ENCODE measurements around the gene PPP2R2B.

Gene PPP2R2B

DNA sequence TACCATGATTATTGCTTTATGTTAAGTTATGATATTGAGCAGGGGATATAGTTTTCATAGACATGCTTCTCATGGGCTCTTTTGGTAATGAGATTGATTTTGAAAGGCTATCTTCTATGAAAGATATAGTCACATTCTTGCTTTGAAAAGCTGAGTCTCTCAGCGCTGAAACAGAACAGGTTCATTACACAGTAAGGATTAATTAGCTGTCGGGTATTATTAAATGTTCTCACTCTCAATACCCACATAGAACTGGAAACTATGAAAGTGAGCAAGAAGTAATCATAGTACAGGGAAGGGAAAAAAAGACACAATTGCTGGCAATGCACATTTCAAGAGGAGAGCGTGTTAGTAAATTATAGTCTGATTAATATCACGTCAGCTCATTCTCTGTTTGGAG, 190.9 kb downstream of the PPP2R2B start:
- no peak overlapping the region for H3K4me3 ChIP-seq (ENCODE audit: low read depth, low read length)
- TF ChIP-seq, protein P1, sequence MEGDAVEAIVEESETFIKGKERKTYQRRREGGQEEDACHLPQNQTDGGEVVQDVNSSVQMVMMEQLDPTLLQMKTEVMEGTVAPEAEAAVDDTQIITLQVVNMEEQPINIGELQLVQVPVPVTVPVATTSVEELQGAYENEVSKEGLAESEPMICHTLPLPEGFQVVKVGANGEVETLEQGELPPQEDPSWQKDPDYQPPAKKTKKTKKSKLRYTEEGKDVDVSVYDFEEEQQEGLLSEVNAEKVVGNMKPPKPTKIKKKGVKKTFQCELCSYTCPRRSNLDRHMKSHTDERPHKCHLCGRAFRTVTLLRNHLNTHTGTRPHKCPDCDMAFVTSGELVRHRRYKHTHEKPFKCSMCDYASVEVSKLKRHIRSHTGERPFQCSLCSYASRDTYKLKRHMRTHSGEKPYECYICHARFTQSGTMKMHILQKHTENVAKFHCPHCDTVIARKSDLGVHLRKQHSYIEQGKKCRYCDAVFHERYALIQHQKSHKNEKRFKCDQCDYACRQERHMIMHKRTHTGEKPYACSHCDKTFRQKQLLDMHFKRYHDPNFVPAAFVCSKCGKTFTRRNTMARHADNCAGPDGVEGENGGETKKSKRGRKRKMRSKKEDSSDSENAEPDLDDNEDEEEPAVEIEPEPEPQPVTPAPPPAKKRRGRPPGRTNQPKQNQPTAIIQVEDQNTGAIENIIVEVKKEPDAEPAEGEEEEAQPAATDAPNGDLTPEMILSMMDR (IDR thresholded peaks at IDR 0.05; ENCODE audit: borderline replicate concordance, insufficient read depth, low read depth, low read length) = no peak

DNA sequence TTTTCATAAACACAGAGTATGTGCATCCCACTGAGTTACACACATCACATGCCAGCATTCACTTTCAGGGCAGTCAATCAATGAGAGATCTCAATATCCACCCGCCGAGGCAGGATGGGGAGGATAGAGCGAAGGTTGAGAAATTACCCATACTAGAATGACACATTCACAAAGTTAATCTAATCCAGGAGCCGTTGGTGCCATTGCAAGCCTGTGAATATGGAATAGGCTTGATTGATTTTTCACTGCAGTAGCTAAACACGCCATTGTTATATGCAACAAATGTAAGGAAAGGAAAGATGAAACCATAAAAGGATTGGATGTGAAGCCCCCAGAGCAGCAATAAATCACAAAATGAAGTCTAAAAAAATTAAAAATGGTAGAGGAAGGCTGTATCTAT, 194.7 kb downstream of the PPP2R2B start:
- TF ChIP-seq, protein P1 (IDR thresholded peaks at IDR 0.05; ENCODE audit: borderline replicate concordance, insufficient read depth, low read depth, low read length) = no peak
- no peak overlapping the region for H3K4me3 ChIP-seq (ENCODE audit: low read depth, low read length)

DNA sequence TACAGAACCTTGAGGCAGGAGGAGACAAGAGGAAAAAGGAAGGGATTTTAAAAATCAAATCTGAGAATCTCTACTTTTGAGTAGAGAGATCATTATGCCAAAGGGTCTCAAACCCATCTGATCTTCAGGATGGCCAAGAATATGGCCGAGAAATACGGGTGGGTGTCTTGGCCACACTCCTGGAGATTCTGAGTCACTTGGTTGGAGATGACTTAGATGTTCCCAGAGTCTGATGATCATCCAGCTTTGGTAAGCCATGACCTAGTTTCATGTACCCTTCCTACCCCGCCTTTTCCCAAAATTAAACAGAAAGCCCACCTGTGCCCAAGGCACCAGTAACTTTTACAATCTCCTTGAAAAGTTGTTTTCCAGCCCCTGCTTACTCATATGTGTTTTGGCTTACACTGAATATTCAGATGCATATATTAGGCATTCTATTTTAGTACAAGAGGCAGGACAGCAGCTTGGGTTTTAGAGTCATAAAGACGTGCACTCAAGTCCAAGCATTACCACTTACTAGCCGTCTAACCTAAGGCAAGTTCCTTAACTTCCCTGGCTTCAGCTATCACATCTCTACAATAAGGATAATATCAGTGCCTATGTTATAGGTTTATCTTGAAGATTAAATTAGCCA, 195.5 kb downstream of the PPP2R2B start:
- no peak overlapping the region for H3K4me3 ChIP-seq (ENCODE audit: low read depth, low read length)
- TF ChIP-seq, protein P1 (IDR thresholded peaks at IDR 0.05; ENCODE audit: borderline replicate concordance, insufficient read depth, low read depth, low read length) = no peak

DNA sequence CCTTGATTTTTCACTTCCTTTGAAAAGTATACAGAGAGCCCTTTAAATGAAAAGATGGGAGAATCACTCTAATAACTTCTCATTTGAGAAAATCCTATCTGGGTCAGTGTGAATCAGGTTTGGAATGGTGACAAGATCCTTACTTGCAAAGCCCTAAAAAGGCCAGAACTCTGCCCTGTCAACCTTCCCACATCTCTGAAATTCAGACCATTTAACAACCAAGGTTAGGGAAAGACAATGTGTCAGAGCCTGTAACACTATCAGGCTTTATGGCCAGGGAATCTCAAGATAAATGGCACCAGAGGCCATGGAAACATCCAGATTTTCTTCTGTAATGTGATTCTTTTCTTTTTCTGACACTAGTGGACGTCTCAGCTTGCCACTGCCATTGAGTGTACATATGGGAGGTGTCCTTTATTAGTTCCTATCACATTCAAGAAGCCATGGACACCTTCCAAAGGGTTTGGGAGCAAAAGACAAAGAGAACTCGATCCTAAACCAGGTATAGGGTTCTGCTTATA, 196.9 kb downstream of the PPP2R2B start:
- no peak overlapping the region for H3K4me3 ChIP-seq (ENCODE audit: low read depth, low read length)
- TF ChIP-seq, protein P1 (IDR thresholded peaks at IDR 0.05; ENCODE audit: borderline replicate concordance, insufficient read depth, low read depth, low read length) = no peak

DNA sequence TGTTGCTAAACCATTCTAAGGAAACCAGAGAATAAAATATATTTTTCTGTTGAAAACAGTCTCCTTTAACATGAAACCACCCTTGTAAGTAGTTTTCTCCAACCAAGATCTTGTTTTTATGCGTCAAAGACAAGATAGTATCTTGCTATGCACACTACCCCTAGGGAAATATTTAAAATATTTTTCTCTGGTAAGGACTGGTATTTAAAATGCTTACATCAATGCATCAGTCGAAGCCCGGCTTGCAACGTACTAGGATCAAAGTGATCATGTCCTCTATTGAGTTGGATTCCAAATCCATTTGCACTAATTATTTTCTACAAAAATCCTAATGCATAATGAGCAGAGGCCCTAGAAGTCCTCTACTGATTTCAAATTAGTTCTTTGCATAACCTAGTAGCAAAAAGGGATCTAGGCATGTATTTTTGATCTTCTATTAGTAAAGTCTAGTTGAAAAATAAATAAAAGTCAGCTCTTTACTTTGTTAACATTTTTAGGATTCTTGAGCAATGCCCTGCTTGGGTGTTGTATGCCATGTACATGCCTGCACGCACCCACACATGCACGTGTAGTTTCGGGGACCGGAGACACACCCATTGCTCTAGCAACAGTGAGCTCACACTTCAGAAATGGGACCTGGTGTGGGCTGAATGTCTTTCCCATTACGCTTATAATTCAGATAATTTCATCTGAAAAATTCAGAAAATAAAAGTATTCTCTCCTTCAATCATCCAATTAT, 197.5 kb downstream of the PPP2R2B start:
- TF ChIP-seq, protein P1 (IDR thresholded peaks at IDR 0.05; ENCODE audit: borderline replicate concordance, insufficient read depth, low read depth, low read length) = no peak
- H3K4me3 ChIP-seq (ENCODE audit: low read depth, low read length) = no peak overlapping the region

DNA sequence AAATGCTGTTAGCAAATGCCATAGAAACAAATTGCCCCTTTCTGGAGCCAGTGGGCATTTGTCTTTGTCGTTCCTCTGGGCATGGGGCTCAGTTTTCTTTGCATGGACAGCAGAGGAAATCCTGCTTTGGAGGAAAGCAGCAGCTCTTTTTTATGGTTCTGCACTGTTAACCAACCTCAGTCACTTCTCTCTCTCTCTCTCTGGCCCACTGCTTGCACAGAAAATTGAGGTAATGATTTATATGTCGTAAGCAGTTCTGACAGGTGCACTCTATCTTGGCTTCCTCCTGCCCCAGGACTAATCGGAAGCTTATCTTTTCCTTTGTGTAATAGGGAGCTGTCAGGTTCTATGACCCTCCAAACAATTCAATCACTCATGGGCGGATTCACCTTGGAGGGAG, 202.9 kb downstream of the PPP2R2B start:
- TF ChIP-seq, protein P1 (IDR thresholded peaks at IDR 0.05; ENCODE audit: borderline replicate concordance, insufficient read depth, low read depth, low read length) = no peak
- H3K4me3 ChIP-seq (ENCODE audit: low read depth, low read length) = no peak overlapping the region

DNA sequence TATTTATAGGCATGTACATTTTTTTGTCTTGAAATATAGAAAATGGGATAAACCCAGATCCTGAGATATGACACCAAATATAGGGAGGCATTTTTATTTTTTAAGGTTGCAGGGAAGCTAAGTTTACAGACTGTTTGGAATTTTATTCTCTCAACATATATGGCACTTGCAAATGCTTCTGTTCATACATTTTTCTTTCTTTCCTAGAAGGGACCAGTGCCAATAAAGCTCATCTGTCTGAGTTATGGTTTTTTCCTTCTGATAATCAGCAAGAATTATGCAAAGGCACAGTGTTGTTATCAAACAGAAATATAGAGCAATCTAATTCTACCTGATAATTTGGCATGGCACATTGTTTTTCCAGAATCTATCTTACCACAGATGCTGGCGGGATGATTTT, 205.7 kb downstream of the PPP2R2B start:
- H3K4me3 ChIP-seq (ENCODE audit: low read depth, low read length) = no peak overlapping the region
- TF ChIP-seq, protein P1 (IDR thresholded peaks at IDR 0.05; ENCODE audit: borderline replicate concordance, insufficient read depth, low read depth, low read length) = no peak
